Rectal smooth muscle tissue (tissue), 1 donor: ENCODE data around the gene LGALS8.
"Not testable (repeated sequence)": the region's sequence is repeated elsewhere in the genome, so short reads cannot be mapped to it uniquely, and the experiment has no call there.

Source experiments
- H3K27ac ChIP-seq: one replicate; pipeline ENCODE4 v1.7.0; 2013; ENCODE audit warnings: low read depth, low read length, inconsistent platforms
- H3K27me3 ChIP-seq: one replicate; pipeline ENCODE4 v1.7.0; 2013; ENCODE audit warnings: low read length; ENCODE audit not compliant: control insufficient read depth, insufficient read depth
- H3K36me3 ChIP-seq: one replicate; pipeline ENCODE4 v1.7.0; 2013; ENCODE audit warnings: low read length; ENCODE audit not compliant: control insufficient read depth, insufficient read depth
- H3K4me1 ChIP-seq: one replicate; pipeline ENCODE4 v1.7.0; 2013; ENCODE audit warnings: low read length; ENCODE audit not compliant: control insufficient read depth, insufficient read depth
- H3K4me3 ChIP-seq: one replicate; pipeline ENCODE4 v1.7.0; 2013; ENCODE audit warnings: low read length
- H3K9ac ChIP-seq: one replicate; pipeline ENCODE4 v1.7.0; 2013; ENCODE audit warnings: low read length

Gene LGALS8

DNA sequence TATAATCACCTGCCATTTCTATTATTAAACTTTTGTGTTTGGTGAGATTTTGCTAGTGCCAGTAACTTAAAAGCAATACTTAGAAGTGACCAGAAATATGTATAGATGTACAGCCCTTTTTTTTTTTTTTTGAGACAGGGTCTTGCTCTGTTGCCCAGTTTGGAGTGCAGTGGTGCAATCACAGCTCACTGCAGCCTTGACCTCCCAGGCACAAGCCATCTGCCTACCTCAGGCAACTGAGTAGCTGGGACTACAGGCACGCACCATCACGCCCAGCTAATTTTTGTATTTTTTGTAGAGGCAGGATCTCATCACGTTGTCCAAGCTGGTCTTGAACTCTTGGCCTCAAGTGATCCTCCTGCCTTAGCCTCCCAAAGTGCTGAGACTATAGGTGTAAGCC is 56.6 kb downstream of the LGALS8 start:
- H3K36me3 ChIP-seq = peaks cover 17% of the 10 kb centered on the region
- H3K4me1 ChIP-seq, H3K4me3 ChIP-seq, H3K27ac ChIP-seq, H3K9ac ChIP-seq, H3K27me3 ChIP-seq: not testable (repeated sequence)

GRCh38 chr1:236581528-236581927 is 57.7 kb downstream of the LGALS8 start:
- Histone ChIP-seq H3K27me3 (no peaks in the 10 kb centered on the region), H3K9ac (no peak overlapping the region), H3K36me3 (peaks cover 14% of the 10 kb centered on the region), H3K4me3 (no peak overlapping the region), H3K27ac (no peak overlapping the region), H3K4me1 (no peaks in the 10 kb centered on the region)

DNA sequence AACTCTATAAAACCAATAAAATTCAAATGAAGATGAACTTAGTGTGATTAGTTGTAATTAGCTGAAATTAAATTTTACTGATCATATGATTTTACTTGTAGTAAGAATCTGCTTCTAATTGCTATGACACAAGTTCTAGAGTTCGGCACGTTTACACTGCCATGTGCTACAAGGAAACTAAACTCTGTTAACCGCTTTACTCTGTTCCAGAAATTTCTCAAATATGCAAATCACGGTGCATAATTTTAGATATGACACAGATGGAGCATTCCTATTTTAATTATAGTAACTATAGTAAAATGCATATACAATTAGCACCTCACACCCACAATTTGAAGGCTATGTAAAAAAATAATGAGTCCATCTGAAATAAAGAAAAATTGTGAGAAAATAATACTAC is 65.7 kb downstream of the LGALS8 start:
- H3K36me3 ChIP-seq = peaks cover 6% of the 10 kb centered on the region
- H3K27me3 ChIP-seq = no peaks in the 10 kb centered on the region
- no peak overlapping the region for H3K27ac ChIP-seq
- no peak overlapping the region for H3K9ac ChIP-seq
- no peaks in the 10 kb centered on the region for H3K4me1 ChIP-seq
- H3K4me3 ChIP-seq = no peak overlapping the region

- Histone ChIP-seq H3K27me3 (no peaks in the 10 kb centered on the region), H3K4me3 (no peak overlapping the region), H3K9ac (no peak overlapping the region), H3K27ac (no peak overlapping the region), H3K36me3 (peaks cover 6% of the 10 kb centered on the region), H3K4me1 (no peaks in the 10 kb centered on the region)
Observed at GRCh38 chr1:236590553-236591150, 66.9 kb downstream of the LGALS8 start.

GRCh38 chr1:236602171-236602570 is 78.4 kb downstream of the LGALS8 start:
- H3K36me3 ChIP-seq = peaks cover 4% of the 10 kb centered on the region

More at GRCh38 chr1:236602171-236602570, 78.4 kb downstream of the LGALS8 start:
- Histone ChIP-seq H3K9ac (no peak overlapping the region), H3K4me3 (no peak overlapping the region), H3K4me1 (peaks cover 7% of the 10 kb centered on the region), H3K27ac (no peak overlapping the region), H3K27me3 (no peaks in the 10 kb centered on the region)
